Measurements from ENCODE around the gene ABHD14A.

ABHD14A gene

DNA sequence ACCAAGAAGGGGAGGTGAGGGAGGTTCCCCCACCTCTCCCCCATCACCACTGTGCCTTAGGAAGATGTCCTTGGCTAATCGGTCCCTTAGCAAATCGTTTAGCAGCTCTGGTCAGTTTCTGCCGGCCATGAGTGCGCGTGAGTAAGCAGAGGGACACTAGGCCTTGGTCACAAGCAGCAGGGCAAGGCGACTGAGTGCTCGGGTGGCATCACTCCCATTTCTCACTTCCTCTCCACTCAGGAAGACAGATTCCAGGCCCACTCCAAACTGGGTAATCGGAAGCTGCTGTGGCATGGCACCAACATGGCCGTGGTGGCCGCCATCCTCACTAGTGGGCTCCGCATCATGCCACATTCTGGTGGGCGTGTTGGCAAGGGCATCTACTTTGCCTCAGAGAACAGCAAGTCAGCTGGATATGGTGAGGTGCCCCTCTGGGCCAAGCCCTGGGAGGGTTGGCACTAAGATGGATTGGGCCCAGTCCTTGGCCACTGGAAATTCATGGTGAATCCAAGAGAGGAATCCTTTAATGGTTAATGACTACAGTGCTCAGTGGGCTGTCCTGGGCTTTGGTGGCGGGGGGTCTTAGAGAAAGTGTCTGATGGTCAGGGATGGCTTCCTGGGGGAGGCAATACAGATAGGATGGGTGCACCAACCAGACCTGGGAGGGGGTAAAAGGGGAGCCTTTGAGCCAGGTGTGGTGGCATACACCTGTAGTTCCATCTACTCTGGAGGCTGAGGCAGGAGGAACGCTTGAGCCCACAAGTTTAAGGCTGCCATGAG, 28.7 kb upstream of the ABHD14A start:
- Histone ChIP-seq H2AFZ (ENCODE audit: low read depth, low read length) (no peak overlapping the region), H3K4me3 (ENCODE audit: low read depth in 1 of 2, low read length in 2 of 2) (no peak overlapping the region), H4K20me1 (ENCODE audit: insufficient read depth, low read length) (no peaks in the 10 kb centered on the region; the same call in 1 of the 2 replicates), H3K4me2 (ENCODE audit: insufficient read depth, low read length) (no peak overlapping the region), H3K4me1 (ENCODE audit: insufficient read depth, low read length) (peaks cover 17% of the 10 kb centered on the region), H3K27ac (ENCODE audit: low read length) (no peak overlapping the region), H3K79me2 (ENCODE audit: insufficient read depth, low read length) (peaks cover 9% of the 10 kb centered on the region), H3K9ac (ENCODE audit: low read depth, low read length) (no peak overlapping the region), H3K9me3 (ENCODE audit: insufficient read depth, low read length, severe bottlenecking) (no peaks in the 10 kb centered on the region), H3K36me3 (ENCODE audit: insufficient read depth, low read length) (no peaks in the 10 kb centered on the region; the same call in 1 of the 2 replicates), H3K27me3 (ENCODE audit: insufficient read depth, low read length, poor library complexity) (no peaks in the 10 kb centered on the region)
- DNase-seq: no peak
- ATAC-seq (ENCODE audit: insufficient read depth, low read depth): no peak
- TF ChIP-seq EZH2 (IDR thresholded peaks at IDR 0.05; ENCODE audit: borderline replicate concordance, low read depth, low read length, severe bottlenecking) (no peak), CTCF (IDR thresholded peaks at IDR 0.05; ENCODE audit: borderline replicate concordance, extremely low read depth, low read length, poor library complexity, severe bottlenecking) (no peak)

- TF ChIP-seq EZH2 (IDR thresholded peaks at IDR 0.05; ENCODE audit: borderline replicate concordance, low read depth, low read length, severe bottlenecking) (no peak), CTCF (IDR thresholded peaks at IDR 0.05; ENCODE audit: borderline replicate concordance, extremely low read depth, low read length, poor library complexity, severe bottlenecking) (no peak)
Observed at GRCh38 chr3:51946796-51947195, 28.1 kb upstream of the ABHD14A start.

DNA sequence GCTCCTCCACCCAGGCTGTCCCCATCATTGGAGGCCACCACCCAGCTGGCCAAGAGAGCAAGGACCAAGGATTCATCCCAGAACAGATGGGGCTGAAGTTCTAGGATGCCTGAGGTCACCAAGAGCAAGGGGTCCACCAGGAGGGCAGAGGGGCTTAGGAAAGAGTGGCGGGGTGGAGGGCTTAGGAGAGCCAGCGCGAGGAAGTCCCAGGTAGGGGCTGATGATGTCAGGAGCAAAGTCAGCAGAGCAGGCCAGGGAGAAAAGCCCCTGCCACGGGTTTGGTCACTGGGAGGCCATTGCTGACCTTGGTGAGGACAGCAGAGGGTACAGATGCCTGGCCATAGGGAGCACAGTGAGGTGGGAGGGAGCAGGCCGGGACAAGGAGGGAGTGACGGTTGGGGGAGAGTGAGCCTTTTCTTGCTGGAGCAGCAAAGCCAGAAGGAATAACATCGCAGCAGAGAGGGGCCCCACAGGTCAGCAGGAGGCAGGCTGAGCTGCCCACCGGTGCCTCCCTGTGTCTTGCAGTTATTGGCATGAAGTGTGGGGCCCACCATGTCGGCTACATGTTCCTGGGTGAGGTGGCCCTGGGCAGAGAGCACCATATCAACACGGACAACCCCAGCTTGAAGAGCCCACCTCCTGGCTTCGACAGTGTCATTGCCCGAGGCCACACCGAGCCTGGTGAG, 27.5 kb upstream of the ABHD14A start:
- Histone ChIP-seq H3K4me1 (ENCODE audit: insufficient read depth, low read length) (peaks cover 13% of the 10 kb centered on the region), H3K27ac (ENCODE audit: low read length) (no peak overlapping the region), H3K36me3 (ENCODE audit: insufficient read depth, low read length) (no peaks in the 10 kb centered on the region; the same call in 1 of the 2 replicates), H3K27me3 (ENCODE audit: insufficient read depth, low read length, poor library complexity) (no peaks in the 10 kb centered on the region), H3K9ac (ENCODE audit: low read depth, low read length) (no peak overlapping the region), H4K20me1 (ENCODE audit: insufficient read depth, low read length) (no peaks in the 10 kb centered on the region; the same call in 1 of the 2 replicates), H3K4me2 (ENCODE audit: insufficient read depth, low read length) (no peak overlapping the region), H3K79me2 (ENCODE audit: insufficient read depth, low read length) (peaks cover 3% of the 10 kb centered on the region), H2AFZ (ENCODE audit: low read depth, low read length) (no peak overlapping the region), H3K4me3 (ENCODE audit: low read depth in 1 of 2, low read length in 2 of 2) (no peak overlapping the region), H3K9me3 (ENCODE audit: insufficient read depth, low read length, severe bottlenecking) (no peaks in the 10 kb centered on the region)
- TF ChIP-seq CTCF (IDR thresholded peaks at IDR 0.05; ENCODE audit: borderline replicate concordance, extremely low read depth, low read length, poor library complexity, severe bottlenecking) (no peak), EZH2 (IDR thresholded peaks at IDR 0.05; ENCODE audit: borderline replicate concordance, low read depth, low read length, severe bottlenecking) (no peak)
- DNase-seq (no peak), ATAC-seq (ENCODE audit: insufficient read depth, low read depth) (no peak)

More at GRCh38 chr3:51946796-51947195, 28.1 kb upstream of the ABHD14A start:
- Histone ChIP-seq H3K9ac (ENCODE audit: low read depth, low read length) (no peak overlapping the region), H3K79me2 (ENCODE audit: insufficient read depth, low read length) (peaks cover 4% of the 10 kb centered on the region), H4K20me1 (ENCODE audit: insufficient read depth, low read length) (no peaks in the 10 kb centered on the region; the same call in 1 of the 2 replicates), H3K27ac (ENCODE audit: low read length) (no peak overlapping the region), H3K4me2 (ENCODE audit: insufficient read depth, low read length) (no peak overlapping the region), H3K4me3 (ENCODE audit: low read depth in 1 of 2, low read length in 2 of 2) (no peak overlapping the region), H3K4me1 (ENCODE audit: insufficient read depth, low read length) (peaks cover 15% of the 10 kb centered on the region), H3K36me3 (ENCODE audit: insufficient read depth, low read length) (no peaks in the 10 kb centered on the region; the same call in 1 of the 2 replicates), H3K27me3 (ENCODE audit: insufficient read depth, low read length, poor library complexity) (no peaks in the 10 kb centered on the region), H3K9me3 (ENCODE audit: insufficient read depth, low read length, severe bottlenecking) (no peaks in the 10 kb centered on the region), H2AFZ (ENCODE audit: low read depth, low read length) (no peak overlapping the region)
- ATAC-seq (ENCODE audit: insufficient read depth, low read depth): no peak
- no peak for DNase-seq

Measured in DND-41 (cell line).